OCI-LY1 (cell line): ENCODE results near the gene GPR26.

Experiments
- H2AFZ ChIP-seq: fragments of 200-600 bp; sonication (generic), shearing (Covaris generic); 2 replicates; pipeline ENCODE4 v1.6.0; 2014; ENCODE audit warnings: antibody characterized with exemption, mild to moderate bottlenecking, low read length
- H3F3A ChIP-seq: fragments of 200-600 bp; sonication (generic), shearing (Covaris generic); 2 replicates; pipeline ENCODE4 v1.6.0; 2014; ENCODE audit warnings: mild to moderate bottlenecking, antibody characterized with exemption, low read length, moderate library complexity; ENCODE audit not compliant: insufficient read depth
- H3K27ac ChIP-seq: fragments of 200-600 bp; sonication (generic); 2 replicates; pipeline ENCODE4 v1.5.1; 2014; ENCODE audit warnings: low read length, mixed run types, mild to moderate bottlenecking, low read depth; ENCODE audit not compliant: poor library complexity, severe bottlenecking
- H3K27me3 ChIP-seq: fragments of 200-600 bp; sonication (generic); 2 replicates; pipeline ENCODE4 v1.6.0; 2014; ENCODE audit warnings: antibody characterized with exemption, mild to moderate bottlenecking, low read length, moderate library complexity; ENCODE audit not compliant: insufficient read depth
- H3K36me3 ChIP-seq: fragments of 200-600 bp; sonication (generic); 2 replicates; pipeline ENCODE4 v1.6.1; 2014; ENCODE audit warnings: mild to moderate bottlenecking, antibody characterized with exemption, low read length, moderate library complexity, mixed read lengths; ENCODE audit not compliant: insufficient read depth
- H3K4me1 ChIP-seq: fragments of 200-600 bp; sonication (generic); 2 replicates; pipeline ENCODE4 v1.5.1; 2014; ENCODE audit warnings: mild to moderate bottlenecking, low read length, moderate library complexity; ENCODE audit not compliant: insufficient read depth, severe bottlenecking
- H3K4me2 ChIP-seq: fragments of 200-600 bp; sonication (generic), shearing (Covaris generic); 2 replicates; pipeline ENCODE4 v1.6.1; 2014; ENCODE audit warnings: low read length
- H3K4me3 ChIP-seq: fragments of 200-600 bp; sonication (generic); 2 replicates; pipeline ENCODE4 v1.5.1; 2014; ENCODE audit warnings: low read length, low read depth, mild to moderate bottlenecking, mixed read lengths; ENCODE audit not compliant: poor library complexity, severe bottlenecking
- H3K79me2 ChIP-seq: fragments of 200-600 bp; shearing (Covaris generic); 2 replicates; pipeline ENCODE4 v1.6.1; 2016; ENCODE audit warnings: mixed run types, low read length, mixed read lengths; ENCODE audit not compliant: insufficient read depth
- H3K9ac ChIP-seq: fragments of 200-600 bp; sonication (generic), shearing (Covaris generic); 2 replicates; pipeline ENCODE4 v1.6.1; 2014; ENCODE audit warnings: mild to moderate bottlenecking, low read length, mixed read lengths
- H3K9me2 ChIP-seq: fragments of 200-600 bp; sonication (generic), shearing (Covaris generic); 2 replicates; pipeline ENCODE4 v1.6.1; 2014; ENCODE audit warnings: low read depth, mild to moderate bottlenecking, low read length, mixed read lengths
- H3K9me3 ChIP-seq: fragments of 200-600 bp; shearing (Covaris generic); 2 replicates; pipeline ENCODE4 v1.6.1; 2014; ENCODE audit warnings: low read length, mixed read lengths
- H4K20me1 ChIP-seq: fragments of 200-600 bp; sonication (generic), shearing (Covaris generic); 2 replicates; pipeline ENCODE4 v1.6.0; 2016; ENCODE audit warnings: mild to moderate bottlenecking, low read length; ENCODE audit not compliant: insufficient read depth
- CTCF ChIP-seq: fragments of 200-600 bp; sonication (generic), shearing (Covaris generic); IDR thresholded peaks from 2 replicates; pipeline ENCODE4 v1.5.1; 2017; ENCODE audit warnings: mild to moderate bottlenecking, antibody characterized with exemption, low read length, moderate library complexity, mixed read lengths
- EZH2 ChIP-seq: fragments of 200-600 bp; sonication (generic), shearing (Covaris generic); IDR thresholded peaks from 2 replicates; pipeline ENCODE4 v1.8.0; 2017; ENCODE audit warnings: borderline replicate concordance, mixed run types, mild to moderate bottlenecking, antibody characterized with exemption, low read length, moderate library complexity, mixed read lengths

GPR26 gene

GRCh38 chr10:123706236-123706635 is 40.1 kb downstream of the GPR26 start:
- H3K36me3 ChIP-seq, result no peaks in the 10 kb centered on the region
- no peaks in the 10 kb centered on the region for H4K20me1 ChIP-seq
- no peaks in the 10 kb centered on the region for H3K79me2 ChIP-seq
- no peak overlapping the region for H3K4me3 ChIP-seq
- H3K27me3 ChIP-seq, result no peaks in the 10 kb centered on the region
- TF ChIP-seq EZH2 (no peak), CTCF (no peak)
- H3F3A ChIP-seq, result no peaks in the 10 kb centered on the region
- no peak overlapping the region for H2AFZ ChIP-seq
- no peaks in the 10 kb centered on the region for H3K9me2 ChIP-seq
- H3K4me1 ChIP-seq, result no peaks in the 10 kb centered on the region
- H3K4me2 ChIP-seq, result no peak overlapping the region
- no peak overlapping the region for H3K27ac ChIP-seq
- H3K9me3 ChIP-seq, result no peaks in the 10 kb centered on the region
- no peak overlapping the region for H3K9ac ChIP-seq

- Histone ChIP-seq H3K9me2 (no peaks in the 10 kb centered on the region), H3K4me2 (no peak overlapping the region), H3F3A (no peaks in the 10 kb centered on the region), H4K20me1 (no peaks in the 10 kb centered on the region), H3K27ac (no peak overlapping the region), H3K4me1 (no peaks in the 10 kb centered on the region), H3K4me3 (no peak overlapping the region), H3K9me3 (no peaks in the 10 kb centered on the region), H3K79me2 (no peaks in the 10 kb centered on the region), H2AFZ (no peak overlapping the region), H3K36me3 (no peaks in the 10 kb centered on the region), H3K27me3 (no peaks in the 10 kb centered on the region; the same call in 1 of the 2 replicates), H3K9ac (no peak overlapping the region)
- TF ChIP-seq CTCF (no peak), EZH2 (no peak)
Measured at GRCh38 chr10:123715546-123715945, 49.4 kb downstream of the GPR26 start.

GRCh38 chr10:123717336-123717735 is 51.2 kb downstream of the GPR26 start:
- H3K4me3 ChIP-seq, result no peak overlapping the region
- no peaks in the 10 kb centered on the region for H4K20me1 ChIP-seq
- H3K9me2 ChIP-seq, result no peaks in the 10 kb centered on the region
- no peak overlapping the region for H3K9ac ChIP-seq
- no peaks in the 10 kb centered on the region for H3K79me2 ChIP-seq
- TF ChIP-seq CTCF, result no peak
- no peak for TF ChIP-seq EZH2
- no peaks in the 10 kb centered on the region for H3F3A ChIP-seq
- no peaks in the 10 kb centered on the region for H3K36me3 ChIP-seq
- H3K4me2 ChIP-seq, result no peak overlapping the region
- H3K4me1 ChIP-seq, result no peaks in the 10 kb centered on the region
- no peaks in the 10 kb centered on the region; the same call in 1 of the 2 replicates for H3K27me3 ChIP-seq
- H3K27ac ChIP-seq, result no peak overlapping the region
- no peak overlapping the region for H2AFZ ChIP-seq
- no peaks in the 10 kb centered on the region for H3K9me3 ChIP-seq
